Measurements from ENCODE around the gene COA1.
A peak's percentile ranks its signal among the peaks of the same experiment; 100 is the strongest.
"Not testable (repeated sequence)": the region's sequence is repeated elsewhere in the genome, so short reads cannot be mapped to it uniquely, and the experiment has no call there.

Gene COA1

GRCh38 chr7:43729214-43729923 lies at the start of gene COA1:
Gene COA1, minus strand, starts transcription at chr7:43729523. Its CDS starts 80,909 bp downstream, at chr7:43648614.
- peak; percentile 62 for DNase-seq (ENCODE audit: low read depth)

- DNase-seq (ENCODE audit: low read depth), result not testable (repeated sequence)
Measured at GRCh38 chr7:43778293-43779044, 49.1 kb upstream of the COA1 start.

DNA sequence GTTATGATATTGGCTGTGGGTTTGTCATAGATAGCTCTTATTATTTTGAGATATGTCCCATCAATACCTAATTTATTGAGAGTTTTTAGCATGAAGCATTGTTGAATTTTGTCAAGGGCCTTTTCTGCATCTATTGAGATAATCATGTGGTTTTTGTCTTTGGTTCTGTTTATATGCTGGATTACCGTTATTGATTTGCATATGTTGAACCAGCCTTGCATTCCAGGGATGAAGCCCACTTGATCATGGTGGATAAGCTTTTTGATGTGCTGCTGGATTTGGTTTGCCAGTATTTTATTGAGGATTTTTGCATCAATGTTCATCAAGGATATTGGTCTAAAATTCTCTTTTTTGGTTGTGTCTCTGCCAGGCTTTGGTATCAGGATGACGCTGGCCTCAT lies 45.9 kb upstream of the COA1 start:
- not testable (repeated sequence) for DNase-seq (ENCODE audit: low read depth)

DNA sequence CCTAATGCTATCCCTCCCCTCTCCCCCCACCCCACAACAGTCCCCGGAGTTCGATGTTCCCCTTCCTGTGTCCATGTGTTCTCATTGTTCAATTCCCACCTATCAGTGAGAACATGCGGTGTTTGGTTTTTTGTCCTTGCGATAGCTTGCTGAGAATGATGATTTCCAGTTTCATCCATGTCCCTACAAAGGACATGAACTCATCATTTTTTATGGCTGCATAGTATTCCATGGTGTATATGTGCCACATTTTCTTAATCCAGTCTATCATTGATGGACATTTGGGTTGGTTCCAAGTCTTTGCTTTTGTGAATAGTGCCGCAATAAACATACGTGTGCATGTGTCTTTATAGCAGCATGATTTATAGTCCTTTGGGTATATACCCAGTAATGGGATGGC lies 43.9 kb upstream of the COA1 start:
- DNase-seq (ENCODE audit: low read depth), result not testable (repeated sequence)

GRCh38 chr7:43771573-43771972 lies 42.2 kb upstream of the COA1 start:
- DNase-seq (ENCODE audit: low read depth), result no peak

DNA sequence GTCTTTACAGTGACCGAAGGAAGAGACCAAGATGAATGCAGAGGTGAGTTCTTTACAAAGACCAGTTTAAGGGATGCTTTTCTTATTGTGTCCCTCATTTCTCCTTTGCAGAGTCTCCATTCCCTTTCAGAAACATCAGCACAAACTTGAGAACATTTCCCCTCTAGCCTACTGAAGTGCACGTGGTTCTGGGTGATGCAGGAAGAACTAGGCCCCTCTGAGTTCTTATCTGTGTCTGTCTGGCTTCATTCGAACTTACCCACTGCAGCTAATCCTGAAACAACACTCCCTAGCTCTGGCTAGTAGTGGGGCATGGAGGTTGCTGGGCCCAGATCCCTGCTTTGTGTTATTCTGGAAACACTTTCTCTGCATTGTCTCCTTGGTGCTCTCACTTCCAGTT lies 41.8 kb upstream of the COA1 start:
- no peak for DNase-seq (ENCODE audit: low read depth)

DNA sequence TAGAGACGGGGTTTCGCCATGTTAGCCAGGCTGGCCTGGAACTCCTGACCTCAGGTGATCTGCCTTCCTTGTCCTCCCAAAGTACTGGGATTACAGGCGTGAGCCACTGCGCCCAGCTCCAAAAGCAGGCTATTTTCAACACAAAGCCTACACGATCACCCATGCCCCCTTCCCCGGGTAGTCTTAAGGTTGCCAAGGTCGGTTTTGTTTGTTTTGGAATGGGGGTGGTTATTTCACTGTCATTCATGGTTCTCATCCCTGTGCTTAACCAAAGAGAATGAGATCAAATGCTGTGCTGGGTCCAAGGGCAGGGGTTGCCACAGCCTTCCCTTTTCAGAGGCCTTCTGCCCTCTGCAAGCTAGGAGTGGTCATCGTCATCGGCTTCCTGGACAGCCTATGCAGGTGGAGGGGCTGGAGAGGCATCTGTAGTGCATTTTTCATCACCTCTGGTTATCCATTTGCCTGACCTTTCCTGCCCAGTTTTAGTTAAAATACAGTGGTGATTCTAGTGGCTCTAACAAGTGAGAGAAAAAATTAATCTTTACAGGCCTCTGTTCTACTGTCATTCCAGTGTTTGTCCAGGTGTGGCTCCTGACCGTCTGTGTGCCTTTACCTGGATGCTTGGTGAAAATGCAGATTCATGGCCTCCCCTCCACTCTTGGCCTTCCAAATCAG lies 40.6 kb upstream of the COA1 start:
- no peak for DNase-seq (ENCODE audit: low read depth)

DNA sequence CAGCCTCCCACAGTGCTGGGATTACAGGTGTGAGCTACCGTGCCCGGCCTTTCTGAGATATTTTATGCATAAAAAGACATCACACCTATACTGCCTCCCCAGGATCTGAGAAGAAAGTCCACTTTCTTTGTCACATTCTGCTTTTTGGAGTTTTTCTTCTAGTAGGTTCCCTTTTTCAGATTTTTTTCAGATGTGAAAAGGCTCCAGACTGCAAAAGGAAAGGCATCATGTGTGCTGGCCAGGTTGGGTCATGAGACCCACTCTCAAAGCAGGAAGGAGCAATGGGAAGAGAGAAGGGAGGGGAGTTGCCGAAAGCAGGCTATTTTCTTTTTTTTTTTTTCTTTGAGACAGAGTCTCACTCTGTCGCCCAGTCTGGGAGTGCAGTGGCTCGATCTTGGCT lies 40.0 kb upstream of the COA1 start:
- DNase-seq (ENCODE audit: low read depth), result no peak

GRCh38 chr7:43768887-43769272 lies 39.6 kb upstream of the COA1 start:
- DNase-seq (ENCODE audit: low read depth), result no peak

- DNase-seq (ENCODE audit: low read depth), result no peak
Measured at GRCh38 chr7:43768201-43768886, 39.0 kb upstream of the COA1 start.

DNA sequence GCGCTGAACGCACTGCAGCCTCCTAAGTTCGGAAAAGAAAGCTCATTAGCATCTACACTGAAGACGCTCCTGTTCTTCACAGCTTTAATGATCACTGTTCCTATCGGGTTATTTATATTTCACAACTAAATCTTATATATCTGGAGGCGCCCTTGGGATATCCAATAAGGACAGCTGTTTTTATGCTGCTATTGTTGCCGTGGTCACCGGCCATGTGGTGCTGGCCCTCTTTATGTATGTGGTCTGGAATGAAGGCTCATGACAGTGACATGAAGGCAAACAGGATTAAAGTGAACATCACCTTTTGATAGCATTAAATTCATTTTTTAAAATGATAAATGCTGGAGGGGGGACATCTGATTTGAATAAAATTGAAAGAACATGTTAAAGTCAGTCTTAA lies 38.0 kb upstream of the COA1 start:
- no peak for DNase-seq (ENCODE audit: low read depth)

DNA sequence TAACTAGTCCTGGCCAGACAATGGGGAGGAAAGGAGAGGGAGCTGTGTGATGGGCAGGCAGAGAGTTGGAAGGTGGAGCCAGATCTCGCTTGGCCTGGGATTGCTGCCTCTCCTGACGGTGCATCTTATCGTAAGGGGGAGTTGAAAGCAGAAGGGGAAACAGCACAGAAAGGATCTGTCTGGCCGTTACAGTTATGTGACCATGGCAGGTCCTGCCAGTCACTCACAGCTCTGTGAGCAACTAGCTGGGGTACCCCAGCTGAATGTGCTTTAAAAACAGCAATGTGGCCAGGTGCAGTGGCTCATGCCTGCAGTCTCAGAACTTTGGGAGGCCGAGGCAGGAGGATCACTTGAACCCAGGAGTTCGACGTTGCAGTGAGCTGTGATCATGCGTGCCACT lies 37.2 kb upstream of the COA1 start:
- no peak for DNase-seq (ENCODE audit: low read depth)

DNA sequence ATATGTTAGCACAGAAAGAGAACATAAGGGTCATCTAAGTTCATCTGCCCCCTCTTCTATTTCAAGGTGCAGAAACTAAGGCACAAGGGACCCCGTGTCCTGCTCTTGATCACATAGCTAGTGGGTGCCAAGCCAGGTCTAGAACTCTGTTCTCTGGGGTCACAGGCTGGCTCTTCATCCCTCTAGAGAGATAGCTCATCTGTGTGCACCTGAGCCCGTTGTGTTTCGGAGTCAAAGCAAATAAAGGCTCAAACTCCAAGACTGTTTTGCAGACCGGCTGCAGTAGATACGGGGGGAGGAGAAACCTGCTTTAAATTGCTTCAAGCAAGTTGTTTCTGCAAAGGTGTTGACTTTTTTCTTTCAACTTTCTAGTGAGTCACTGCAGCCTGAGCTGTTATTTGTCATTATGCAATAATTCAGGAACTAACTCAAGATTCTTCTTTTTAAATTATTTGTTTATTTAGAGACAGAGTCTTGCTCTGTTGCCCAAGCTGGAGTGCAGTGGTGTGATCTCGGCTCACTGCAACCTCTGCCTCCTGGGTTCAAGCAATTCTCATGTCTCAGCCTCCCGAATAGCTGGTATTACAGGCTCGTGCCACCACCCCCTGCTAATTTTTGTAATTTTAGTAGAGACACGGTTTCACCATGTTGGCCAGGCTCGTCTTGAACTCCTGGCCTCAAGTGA lies 35.6 kb upstream of the COA1 start:
- DNase-seq (ENCODE audit: low read depth), result no peak

- DNase-seq (ENCODE audit: low read depth), result no peak
Measured at GRCh38 chr7:43764039-43764761, 34.9 kb upstream of the COA1 start.

- no peak for DNase-seq (ENCODE audit: low read depth)
Measured at GRCh38 chr7:43763183-43763582, 33.9 kb upstream of the COA1 start.

DNA sequence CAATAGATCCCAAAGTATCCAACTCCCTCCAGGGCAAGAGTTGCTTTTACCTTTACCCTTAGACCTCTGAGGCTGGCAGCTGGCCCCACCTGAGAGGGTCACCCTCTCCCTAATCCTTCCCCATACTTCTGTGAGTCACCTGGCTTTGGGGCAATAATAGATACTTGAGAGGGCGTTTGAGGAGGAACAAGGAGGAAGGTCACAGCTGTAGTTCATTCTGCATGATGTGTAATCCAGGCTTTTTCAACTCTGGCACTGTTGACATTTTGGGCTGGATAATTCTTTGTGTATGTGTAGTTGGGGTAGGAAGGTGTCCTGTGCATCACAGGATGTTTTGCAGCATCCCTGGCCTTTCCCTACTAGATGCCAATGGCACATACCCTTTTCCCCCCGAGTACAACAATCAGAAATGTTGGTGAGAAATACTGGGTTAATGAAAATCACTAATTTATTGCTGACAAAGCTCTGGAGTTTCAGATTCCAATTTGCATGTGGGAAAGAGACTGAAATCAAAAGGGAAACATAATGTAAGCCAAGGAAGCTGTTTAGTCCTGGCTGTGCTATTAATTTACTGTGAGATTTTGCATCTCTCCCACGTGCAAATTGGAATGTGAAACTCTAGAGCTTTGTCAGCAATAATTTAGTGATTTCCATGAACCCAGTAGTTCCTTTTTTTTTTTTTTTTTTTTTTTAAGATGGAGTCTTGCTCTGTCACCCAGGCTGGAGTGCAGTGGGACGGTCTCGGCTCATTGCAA lies 32.8 kb upstream of the COA1 start:
- DNase-seq (ENCODE audit: low read depth), result no peak

DNA sequence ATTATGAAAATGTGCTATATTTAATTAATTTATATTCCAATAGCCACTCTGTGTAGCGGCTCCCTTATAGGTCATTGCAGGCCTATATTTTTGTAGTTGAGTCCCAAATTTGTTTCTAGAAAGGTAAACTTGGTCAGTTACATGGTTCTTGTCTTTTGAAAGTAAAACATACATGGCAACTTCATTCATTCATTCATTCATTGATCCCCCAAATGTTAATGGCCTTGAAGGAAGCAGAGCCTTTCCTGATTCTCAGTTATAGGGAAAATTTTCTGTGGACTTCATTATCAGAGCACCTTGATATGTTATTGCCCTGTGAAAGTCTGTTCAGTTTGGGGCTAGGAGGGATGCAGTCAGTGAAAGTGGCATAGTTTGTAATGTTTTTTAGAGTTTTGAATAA lies 32.1 kb upstream of the COA1 start:
- DNase-seq (ENCODE audit: low read depth), result no peak

GRCh38 chr7:43760861-43761260 lies 31.5 kb upstream of the COA1 start:
- no peak for DNase-seq (ENCODE audit: low read depth)

GRCh38 chr7:43758822-43759683 lies 29.7 kb upstream of the COA1 start:
- DNase-seq (ENCODE audit: low read depth), result no peak

Measured in non-pigmented ciliary epithelial cell (primary cell).